Mucosa of gallbladder (tissue), 1 donor: Measurements from ENCODE around the gene ATP5F1C. TPM values are rescaled to one million over a fixed set of nuclear protein-coding genes. Genes with fewer than 3 reads are reported as not detected.
"Not testable (repeated sequence)": the region's sequence is repeated elsewhere in the genome, so short reads cannot be mapped to it uniquely, and the experiment has no call there.

ENCODE experiments used
- DNase-seq: peaks from one replicate; pipeline ENCODE4 v3.0.0-alpha.2; 2020; ENCODE audit warnings: low spot score
- total RNA-seq: library from RNA; stranded (reverse); gene quantifications from one replicate; pipeline ENCODE4 v1.2.1, GENCODE V29; 2021
- donor health status: DM: no; HTN: no; CAD: no.

ATP5F1C gene
- total RNA-seq, 1 donor from 2014 or later, result 234 TPM

DNA sequence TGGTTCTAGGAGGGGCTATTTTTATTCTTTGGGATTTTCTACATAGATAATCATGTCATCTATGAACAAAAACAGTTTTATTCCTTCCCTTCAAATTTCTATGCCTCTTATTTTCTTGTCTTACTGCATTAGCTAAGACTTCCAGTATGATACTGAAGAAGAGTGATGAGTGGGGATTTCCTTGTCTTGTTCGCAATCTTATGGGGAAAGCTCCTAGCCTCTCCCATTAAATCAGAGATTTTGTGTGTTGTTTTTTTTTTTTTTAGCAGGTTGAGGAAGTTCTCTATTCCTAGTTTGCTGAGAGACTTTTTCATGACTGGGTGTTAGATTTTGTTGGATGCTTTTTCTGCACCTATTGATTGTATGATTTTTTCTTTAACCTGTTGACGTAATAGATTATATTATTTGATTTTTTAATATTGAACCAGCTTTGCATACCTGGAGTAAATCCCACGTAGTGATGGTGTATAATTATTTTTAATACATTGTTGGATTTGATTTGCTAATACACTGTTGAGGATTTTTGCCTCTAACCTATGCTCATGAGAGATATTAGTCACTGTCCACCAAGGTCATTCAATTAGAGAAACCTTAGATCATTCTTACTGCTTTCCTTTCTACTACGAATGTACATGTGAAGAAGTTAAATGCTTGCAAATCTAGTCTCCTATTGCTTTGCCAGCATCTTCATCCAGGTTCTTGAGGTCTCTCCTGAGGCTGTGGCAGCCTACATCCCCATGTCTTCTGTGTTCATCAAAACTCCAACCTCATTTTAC lies 6.5 kb downstream of the ATP5F1C start:
- no peak for DNase-seq

DNA sequence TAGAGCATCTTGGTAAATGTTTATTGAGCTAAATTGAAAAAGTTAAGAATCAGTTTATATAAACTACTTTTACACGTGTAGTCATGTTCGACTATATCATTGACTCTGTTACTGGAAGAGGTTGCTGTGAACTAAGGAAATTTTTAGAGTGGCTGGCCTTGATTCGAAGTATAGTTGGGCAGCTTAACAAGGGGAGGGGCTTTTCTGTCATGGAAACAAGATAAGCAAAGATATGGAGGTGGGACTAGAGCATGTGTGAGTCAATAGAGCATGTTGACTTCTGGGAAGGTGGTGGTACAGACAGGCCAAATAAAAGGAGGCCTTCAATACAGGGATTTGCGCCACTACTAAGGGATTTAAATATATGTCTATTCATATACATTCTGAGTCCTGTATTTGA lies 7.6 kb downstream of the ATP5F1C start:
- DNase-seq, result no peak

DNA sequence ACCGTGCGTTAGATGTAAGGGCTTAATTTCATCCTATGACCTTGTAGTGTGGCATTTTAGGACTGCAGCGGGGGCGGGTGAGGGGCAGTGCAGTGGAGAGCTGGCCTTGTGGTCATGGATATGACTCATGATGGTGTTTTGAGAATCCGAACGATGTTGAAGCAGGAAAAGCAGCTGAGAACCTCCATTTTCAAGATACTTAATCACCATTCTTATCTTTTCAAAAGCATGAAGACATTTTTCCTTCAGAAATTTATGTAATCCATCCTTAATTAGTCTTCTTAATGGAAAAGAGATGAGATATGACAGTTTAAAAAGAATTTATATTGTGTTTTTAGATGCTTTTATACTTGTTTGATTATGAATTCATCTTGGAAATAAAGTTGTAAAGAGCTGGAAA lies 9.6 kb downstream of the ATP5F1C start:
- no peak for DNase-seq

DNA sequence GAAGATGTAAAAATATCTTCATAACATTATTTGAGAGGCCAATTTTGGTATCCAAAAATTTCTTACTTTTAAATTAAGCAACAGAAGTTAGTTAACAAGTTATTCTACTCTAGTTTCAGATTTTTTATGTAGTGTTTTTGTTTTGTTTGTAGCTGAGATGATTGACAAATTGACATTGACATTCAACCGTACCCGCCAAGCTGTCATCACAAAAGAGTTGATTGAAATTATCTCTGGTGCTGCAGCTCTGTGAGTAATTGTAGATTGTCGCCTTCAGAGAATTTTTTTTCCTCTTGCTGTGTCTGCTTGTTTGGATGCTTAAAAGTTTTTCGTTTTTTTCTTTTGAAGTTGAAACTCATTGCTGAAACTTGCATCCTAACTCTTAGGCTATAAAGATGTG lies 14.6 kb downstream of the ATP5F1C start:
- no peak for DNase-seq

DNA sequence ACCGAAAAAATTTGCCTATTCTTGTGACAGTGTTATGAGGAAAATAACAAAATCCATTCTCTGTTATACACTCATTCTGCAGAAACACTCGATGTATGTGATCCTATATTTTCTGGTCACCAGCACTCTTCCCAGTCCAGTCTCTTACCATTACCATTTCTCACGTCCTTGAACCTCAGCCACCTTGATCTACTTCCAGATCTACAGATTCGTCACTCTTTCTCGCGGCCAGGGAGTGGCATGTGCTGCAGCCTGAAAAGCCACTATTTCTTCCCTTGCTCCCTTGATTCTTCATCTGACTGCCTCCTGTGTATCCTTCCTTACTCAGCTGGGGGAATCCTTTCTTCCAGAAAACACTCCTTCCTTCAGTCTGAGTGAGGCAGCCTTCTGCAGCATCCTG lies 16.2 kb downstream of the ATP5F1C start:
- DNase-seq, result no peak

DNA sequence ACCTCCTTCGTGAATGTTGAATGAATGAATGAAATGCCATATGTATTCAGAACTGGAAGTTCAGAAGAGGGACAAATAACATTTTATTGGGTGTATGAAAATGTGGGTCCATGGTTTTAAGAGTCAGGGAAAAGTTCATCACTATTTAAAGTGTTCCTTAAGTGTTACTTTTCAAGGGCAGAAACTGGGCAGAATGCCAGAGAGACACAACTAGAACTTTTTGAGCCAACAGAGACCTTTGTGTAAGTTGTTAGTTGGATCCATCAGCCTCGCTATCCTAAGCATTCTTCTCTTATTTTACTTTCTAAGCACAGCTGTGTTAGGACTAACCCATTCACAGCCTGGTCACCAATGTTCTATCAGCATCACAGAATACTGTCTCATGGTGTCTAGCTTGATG lies 16.8 kb downstream of the ATP5F1C start:
- no peak for DNase-seq

DNA sequence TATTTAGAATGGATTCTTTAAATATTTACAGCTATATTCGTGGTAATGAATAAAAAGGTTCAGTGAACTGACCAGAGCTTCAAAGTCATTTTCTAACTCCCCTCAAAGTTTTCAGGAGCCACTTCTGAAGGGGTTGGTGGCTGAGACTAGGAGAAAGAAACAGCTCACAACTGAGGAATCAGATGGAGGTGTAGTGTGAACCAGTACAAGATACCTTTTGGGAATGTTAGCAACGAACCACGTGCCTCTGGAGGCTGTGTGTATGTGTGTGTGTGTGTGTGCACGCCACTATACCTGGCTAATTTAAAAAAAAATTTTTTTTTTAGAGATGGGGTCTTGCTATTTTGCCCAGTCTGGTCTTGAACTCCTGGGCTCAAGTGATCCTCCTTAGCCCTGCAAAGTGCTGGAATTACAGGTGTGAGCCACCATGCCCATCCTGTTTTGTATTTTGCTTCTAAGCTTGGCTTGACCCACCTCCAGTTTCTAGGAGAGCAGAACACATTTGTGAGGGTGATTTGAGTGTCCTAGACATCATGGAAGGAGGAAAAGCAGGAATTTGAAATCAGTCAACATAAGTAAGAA lies 20.8 kb downstream of the ATP5F1C start:
- DNase-seq, result no peak

DNA sequence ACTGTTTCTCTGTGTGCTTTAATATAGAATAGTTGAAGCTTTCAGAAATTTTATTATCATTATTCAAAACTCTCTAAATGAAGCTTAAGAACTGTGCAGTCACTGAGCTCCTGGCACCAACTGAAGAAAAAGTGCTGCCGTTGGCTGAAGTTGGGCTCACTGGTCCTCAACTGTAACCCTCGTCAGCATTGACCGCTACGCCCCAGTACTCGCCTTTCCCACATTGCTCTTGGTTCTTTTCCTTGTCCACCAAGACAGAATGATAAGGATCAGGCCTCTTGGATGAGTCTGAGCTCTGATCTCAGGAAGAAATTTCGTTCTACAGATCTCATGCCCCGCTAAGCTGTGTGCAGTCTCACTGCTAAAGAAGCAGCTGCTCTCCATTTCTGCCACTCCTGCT lies 22.5 kb downstream of the ATP5F1C start:
- DNase-seq, result no peak

DNA sequence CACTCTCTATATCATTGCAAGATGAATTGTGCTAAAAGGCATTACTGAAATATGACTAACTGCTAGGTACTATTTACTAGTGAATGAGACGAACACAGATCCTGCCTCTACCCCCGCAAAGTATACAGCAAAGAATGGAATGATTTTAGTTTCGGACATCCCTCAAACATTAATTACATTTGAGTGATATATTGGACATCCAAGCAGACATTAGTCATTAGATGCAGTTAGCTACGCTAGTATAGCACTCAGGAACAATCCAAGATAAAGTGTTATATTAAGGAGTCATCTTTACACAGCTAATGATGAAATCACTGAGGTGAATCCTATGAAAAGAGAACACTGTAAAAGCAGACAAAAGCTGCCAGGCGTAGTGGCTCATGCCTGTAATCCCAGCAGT lies 23.0 kb downstream of the ATP5F1C start:
- DNase-seq, result no peak

DNA sequence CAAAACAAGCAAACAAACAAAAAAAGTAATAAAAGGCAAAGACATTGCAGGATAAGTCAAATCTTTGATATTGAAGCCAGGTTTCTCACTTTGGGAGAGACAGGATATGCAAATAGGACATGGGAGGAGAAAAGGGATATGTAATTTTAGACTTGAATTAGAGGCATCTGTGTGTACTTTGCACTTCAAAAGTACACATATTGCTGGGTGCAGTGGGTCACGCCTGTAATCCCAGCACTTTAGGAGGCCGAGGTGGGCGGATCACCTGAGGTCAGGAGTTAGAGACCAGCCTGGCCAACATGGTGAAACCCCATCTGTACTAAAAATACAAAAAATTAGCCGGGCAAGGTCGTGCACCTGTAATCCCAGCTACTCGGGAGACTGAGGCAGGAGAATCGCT lies 23.8 kb downstream of the ATP5F1C start:
- DNase-seq, result not testable (repeated sequence)

DNA sequence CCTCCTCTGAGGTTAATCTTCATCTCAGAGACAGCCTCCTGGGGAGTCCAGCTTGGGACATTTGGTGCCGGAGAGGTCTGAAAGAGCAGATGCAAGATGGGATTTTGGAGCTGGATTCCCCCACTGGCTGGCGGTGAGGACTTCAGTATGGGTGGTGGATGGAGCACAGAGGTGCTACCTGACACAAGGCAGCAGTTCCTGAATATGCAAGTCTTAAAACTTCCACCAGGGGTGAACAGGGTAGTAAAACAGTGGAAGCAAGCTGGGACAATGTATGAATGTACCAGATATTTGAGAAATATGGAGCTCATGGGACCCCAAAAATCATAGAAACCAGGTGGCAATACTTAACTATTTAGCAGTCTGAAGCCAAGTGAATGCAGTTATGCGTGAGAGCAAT lies 25.5 kb downstream of the ATP5F1C start:
- DNase-seq, result no peak

DNA sequence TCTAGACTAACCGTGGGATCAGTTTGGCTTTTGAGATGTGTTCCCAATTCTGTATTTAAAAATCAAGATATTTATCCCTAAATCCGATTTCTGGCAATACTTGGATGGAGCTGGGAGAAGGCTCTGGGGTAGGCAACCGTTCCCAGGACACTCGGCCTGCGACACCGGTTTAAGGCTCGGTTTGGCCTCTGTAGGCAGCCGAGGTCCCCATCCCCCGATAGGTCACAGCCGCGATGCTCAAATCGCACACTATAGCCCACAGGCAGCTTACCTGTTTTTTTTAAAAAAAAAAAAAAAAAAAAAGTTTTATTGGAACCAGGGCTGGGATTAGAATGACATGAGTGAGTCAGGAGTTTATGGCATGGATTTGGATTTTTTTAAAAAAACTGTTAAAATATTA lies 29.6 kb downstream of the ATP5F1C start:
- no peak for DNase-seq

DNA sequence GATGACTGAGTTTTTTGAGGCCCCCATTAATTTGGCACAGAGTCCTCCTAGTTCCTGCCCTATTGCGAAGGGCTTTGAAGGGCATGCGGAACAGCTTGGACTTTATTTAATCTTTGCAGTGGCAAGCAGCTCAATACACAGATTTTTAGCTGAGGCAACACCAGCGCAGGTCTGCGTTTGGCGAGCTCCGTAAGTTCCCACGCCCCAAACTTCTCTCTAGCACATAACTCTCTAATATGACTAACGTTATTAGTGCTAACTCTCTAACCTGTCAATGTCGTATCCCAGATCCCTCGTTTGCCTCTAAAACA lies 30.0 kb downstream of the ATP5F1C start:
- DNase-seq, result no peak

DNA sequence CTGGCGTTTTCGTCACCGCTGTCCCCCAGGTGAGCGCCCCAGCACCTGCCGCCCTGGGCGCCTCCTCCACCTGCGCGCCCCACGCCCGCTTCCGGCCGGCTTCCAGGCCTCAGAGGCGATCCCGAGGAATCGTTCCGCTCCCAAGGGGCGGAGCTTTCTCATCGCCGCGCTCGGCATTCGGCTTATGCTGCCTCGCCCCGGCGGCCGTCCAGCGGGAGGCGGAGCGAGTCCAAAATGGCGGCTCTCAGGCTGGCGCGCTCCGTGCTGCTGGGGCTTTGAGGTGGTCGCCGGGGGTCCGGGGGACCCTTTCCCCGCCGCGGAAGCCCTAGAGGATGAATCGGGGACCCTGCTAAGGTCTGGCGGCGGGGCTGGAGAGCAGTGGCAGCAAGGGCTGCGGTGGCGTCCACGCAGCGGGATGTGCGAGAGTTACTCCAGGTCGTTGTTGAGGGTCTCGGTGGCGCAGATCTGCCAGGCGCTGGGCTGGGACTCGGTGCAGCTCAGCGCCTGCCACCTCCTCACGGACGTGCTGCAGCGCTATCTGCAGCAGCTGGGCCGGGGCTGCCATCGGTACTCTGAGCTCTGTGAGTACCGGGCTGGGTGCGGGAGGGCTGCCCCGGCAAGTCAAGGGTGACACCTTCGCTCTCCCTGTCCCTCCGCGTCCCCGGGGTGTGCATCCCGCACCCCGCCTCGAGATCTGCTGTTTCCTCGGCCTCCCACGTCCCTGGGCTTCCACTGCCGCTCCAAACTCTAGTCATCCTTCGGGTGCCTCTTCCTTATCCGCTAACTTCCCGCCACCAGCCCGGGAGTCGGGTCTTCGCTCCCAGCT lies 30.5 kb downstream of the ATP5F1C start, which contains the start of gene TAF3:
Gene TAF3 (plus strand): TSS at position 211 of the 826 bp plus-strand sequence. CDS start 205 bp downstream, at position 416.
- peak; percentile 91 for DNase-seq

DNA sequence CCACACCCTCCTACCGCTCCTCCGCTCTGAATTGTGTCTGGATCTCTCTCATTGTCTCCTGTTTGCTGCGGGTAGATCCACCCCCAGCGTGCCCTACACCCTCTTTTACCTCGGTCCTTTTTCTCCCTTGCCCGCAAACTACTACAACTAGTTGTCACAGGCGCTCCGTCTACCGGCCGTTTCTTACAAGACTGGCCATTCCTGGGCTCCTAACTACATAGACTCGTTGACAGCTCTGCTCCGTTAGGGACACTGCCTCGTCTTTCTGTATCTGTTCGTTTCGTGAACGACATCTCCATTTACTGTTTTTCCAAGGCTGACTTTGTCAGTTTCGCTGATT lies 31.1 kb downstream of the ATP5F1C start:
- peak; percentile 45 for DNase-seq

DNA sequence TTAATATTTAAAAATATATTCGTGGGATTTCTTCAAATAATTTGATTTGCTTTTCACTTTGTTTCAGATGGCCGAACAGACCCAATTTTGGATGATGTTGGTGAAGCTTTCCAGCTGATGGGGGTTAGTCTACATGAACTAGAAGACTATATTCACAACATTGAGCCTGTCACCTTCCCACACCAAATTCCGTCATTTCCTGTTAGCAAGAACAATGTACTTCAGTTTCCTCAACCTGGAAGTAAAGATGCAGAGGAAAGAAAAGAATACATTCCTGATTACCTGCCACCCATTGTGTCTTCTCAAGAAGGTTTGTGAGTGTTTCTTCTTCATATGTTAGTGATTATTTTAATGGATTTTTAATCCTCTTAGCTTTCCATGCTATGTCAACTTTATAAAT lies 36.3 kb downstream of the ATP5F1C start:
- no peak for DNase-seq

DNA sequence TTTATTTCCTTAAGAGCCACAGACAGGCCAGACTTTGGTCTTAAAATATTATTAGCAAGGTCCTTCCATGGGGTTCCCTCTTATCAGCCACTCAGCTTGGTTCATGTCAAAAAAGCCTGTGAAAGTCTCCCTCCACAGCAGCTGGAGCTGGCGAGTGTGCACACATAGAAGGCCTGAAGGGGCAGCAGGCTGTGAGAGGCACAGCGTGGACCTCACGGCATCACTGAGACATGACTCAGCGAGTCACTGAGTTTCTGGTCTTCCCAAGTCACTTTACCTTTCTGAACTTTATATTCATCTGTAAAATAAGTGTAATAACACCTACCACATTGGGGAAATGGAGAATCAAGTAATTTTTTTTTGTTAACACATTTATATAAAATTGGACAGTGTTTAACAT lies 39.0 kb downstream of the ATP5F1C start:
- DNase-seq, result no peak

DNA sequence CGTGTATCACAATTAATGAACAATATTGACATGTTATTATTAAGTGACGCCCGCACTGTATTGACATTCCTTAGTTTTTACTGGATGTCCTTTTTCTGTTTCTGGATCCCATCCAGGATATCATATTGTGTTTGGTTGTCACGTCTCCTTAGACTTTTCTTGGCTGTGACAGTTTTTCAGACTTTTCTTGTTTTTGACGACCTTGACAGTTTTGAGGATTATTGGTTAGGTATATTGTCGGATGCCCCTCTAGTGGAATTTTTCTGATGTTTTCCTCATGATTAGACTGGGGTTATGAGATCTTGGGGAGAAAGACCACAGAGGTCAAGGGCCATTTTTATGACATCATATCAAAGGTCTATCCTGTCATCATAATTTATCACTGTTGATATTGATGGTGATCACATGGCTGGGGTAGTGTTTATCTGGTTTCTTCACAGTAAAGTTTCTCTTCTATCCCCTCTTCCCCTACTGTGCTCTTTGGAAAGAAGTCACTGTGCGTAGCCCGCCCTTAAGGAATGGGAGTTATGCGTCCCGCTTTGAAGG lies 41.4 kb downstream of the ATP5F1C start:
- no peak for DNase-seq

DNA sequence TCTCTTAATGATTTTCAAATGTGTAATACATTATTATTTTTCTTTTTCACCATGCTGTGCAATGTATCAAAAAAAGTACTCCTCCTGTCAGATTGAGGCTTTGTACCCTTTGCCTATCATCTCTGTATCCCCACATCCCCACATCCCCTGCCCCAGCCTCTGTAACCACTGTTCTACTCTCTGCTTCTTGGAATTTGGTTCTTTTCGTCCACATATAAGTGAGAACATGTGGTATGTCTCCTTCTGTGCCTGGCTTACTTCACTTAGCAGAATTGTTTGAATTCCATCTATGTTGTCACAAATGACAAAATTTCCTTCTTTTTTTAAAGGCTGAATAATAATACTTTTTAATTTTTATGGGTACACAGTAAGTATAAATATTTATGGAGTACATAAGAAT lies 44.1 kb downstream of the ATP5F1C start:
- DNase-seq, result no peak

DNA sequence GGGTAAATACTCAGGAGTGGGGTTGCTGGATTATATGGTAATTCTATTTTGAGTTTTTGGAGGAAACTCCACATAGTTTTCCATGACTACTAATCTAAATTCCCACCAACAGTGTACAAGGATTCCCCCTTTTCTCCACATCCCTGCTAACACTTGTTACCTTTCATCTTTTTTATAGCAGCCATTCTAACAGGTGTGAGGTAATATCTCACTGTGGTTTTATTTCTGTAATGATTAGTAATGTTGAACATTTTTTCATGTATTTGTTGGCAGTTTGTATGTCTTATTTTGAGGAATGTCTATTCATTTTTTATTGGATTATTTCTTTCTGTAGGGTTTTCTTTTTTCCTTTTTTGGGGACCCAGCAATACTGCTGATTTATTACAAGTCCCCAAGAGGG lies 45.2 kb downstream of the ATP5F1C start:
- no peak for DNase-seq

DNA sequence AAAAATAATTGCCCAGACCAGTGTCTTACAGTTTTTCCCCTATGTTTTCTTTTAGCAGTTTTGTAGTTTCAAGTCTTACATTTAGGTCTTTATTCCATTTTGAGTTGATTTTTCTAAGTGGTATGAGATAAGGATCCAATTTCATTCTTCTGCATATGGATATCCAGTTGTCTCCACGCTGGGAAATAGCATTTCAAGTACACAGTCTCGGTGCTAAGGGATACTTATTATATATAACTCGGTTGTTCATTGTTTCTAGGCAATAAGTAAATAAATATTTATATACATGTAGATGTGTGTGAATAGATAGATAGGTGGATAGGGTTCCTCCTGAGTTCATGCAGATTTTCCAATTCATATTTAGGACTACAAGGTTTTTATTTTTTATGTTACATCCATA lies 46.3 kb downstream of the ATP5F1C start:
- no peak for DNase-seq

DNA sequence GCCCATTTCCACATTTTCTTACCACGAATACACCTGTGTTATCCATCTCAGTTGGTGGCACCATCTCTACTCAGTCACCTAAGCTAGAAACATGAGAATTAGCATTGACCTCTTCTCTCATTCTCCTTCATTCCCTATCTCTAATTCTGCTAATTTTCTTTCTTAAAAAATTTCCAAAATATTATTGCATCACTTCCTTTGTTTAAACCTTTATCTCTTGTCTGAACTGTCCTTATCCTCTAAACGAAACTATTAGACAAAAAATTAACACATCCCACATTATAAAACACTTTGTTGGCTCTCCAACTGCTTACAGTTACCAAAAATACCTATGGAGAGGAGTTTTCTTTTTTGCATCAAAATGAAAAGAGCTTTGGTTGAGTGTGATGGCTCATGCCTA lies 48.6 kb downstream of the ATP5F1C start:
- DNase-seq, result no peak

DNA sequence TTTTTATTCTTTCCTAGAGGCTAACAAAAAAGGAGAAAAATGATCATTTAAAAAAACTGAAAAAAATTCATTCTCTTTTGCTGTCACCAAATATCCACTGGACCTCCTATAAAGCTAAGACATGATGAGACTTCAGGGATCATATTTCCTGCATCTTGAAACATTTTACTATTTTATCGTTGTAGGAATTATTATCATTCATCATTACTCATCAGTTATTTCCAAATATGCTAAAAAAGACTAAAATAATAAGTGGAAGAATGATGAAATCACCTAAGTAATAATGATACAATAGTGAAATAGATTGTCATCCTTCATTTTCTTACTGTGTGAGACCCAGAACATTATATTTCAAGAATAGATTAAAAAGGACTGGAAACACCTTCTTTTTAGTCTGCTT lies 58.6 kb downstream of the ATP5F1C start:
- DNase-seq, result no peak
